A673 (cell line): ENCODE measurements around the gene ALG9. TPM values are rescaled to one million over a fixed set of nuclear protein-coding genes. Genes with fewer than 3 reads are reported as not detected.
A peak's percentile ranks its signal among the peaks of the same experiment; 100 is the strongest.

ENCODE experiments used
- BruUV-seq: library from RNA; stranded (reverse); fragments of 400-500 nt; replicated peaks from 2 replicates; lab custom pipeline; 2021; lab: Mats Ljungman, UMichigan
- CTCF ChIA-PET: fragments of 300-600 bp; sonication (Branson Sonifier 250); formaldehyde crosslinking; loops from one replicate; lab custom pipeline; 2022; ENCODE audit warnings: antibody characterized with exemption; lab: Charles Lee
- POLR2A ChIA-PET: fragments of 300-600 bp; sonication (Branson Sonifier 250); formaldehyde crosslinking; loops from one replicate; lab custom pipeline; 2022; ENCODE audit warnings: antibody characterized with exemption; ENCODE audit not compliant: low non-redundant PET; lab: Charles Lee
- DNase-seq: peaks from one replicate; pipeline ENCODE4 v3.0.0-alpha.2; 2015; ENCODE audit warnings: low spot score
- H3K27ac ChIP-seq: fragments of 200-600 bp; sonication (generic); 2 replicates; pipeline ENCODE4 v1.5.1; 2016; ENCODE audit warnings: mixed run types, low read depth, mild to moderate bottlenecking, mixed read lengths, antibody characterized with exemption, low read length; ENCODE audit not compliant: poor library complexity, severe bottlenecking
- H3K27me3 ChIP-seq: fragments of 200-600 bp; sonication (generic); replicated peaks from 2 replicates; pipeline ENCODE4 v1.6.1; 2017; ENCODE audit warnings: mixed run types, low read depth, mild to moderate bottlenecking, mixed read lengths, antibody characterized with exemption, low read length; ENCODE audit not compliant: insufficient read depth, poor library complexity
- H3K36me3 ChIP-seq: fragments of 200-600 bp; sonication (generic); 2 replicates; pipeline ENCODE4 v1.6.1; 2016; ENCODE audit warnings: mixed run types, mild to moderate bottlenecking, mixed read lengths, antibody characterized with exemption, low read length; ENCODE audit not compliant: insufficient read depth, poor library complexity, severe bottlenecking
- H3K4me1 ChIP-seq: fragments of 200-600 bp; sonication (generic); 2 replicates; pipeline ENCODE4 v1.6.1; 2017; ENCODE audit warnings: mixed run types, mild to moderate bottlenecking, mixed read lengths, antibody characterized with exemption, low read length; ENCODE audit not compliant: insufficient read depth, poor library complexity, severe bottlenecking
- H3K4me3 ChIP-seq: fragments of 200-600 bp; sonication (generic); 2 replicates; pipeline ENCODE4 v1.5.1; 2016; ENCODE audit warnings: low read depth, mixed run types, mild to moderate bottlenecking, mixed read lengths, low read length; ENCODE audit not compliant: poor library complexity, severe bottlenecking
- H3K9me3 ChIP-seq: fragments of 200-600 bp; sonication (generic); 2 replicates; pipeline ENCODE4 v1.6.1; 2016; ENCODE audit warnings: mixed run types, low read depth, mild to moderate bottlenecking, mixed read lengths, antibody characterized with exemption, low read length; ENCODE audit not compliant: poor library complexity, severe bottlenecking
- CTCF ChIP-seq: fragments of 300-800, 200-600 bp; sonication (generic); conservative IDR thresholded peaks from 2 replicates; pipeline ENCODE4 v1.5.1; 2017; ENCODE audit warnings: low read depth, mild to moderate bottlenecking, antibody characterized with exemption, low read length, moderate library complexity, mixed read lengths
- EZH2 ChIP-seq: fragments of 200-600 bp; sonication (generic); IDR thresholded peaks from 2 replicates; pipeline ENCODE4 v1.6.1; 2017; ENCODE audit warnings: borderline replicate concordance, low read depth, mild to moderate bottlenecking, mixed read lengths, antibody characterized with exemption, low read length; ENCODE audit not compliant: poor library complexity, severe bottlenecking
- intact Hi-C: fragments of 100-400 bp; cut with micrococcal nuclease; formaldehyde crosslinking; loops from one replicate; pipeline ENCODE4 v1.10.0; 2022; ENCODE audit not compliant: unreplicated experiment
- total RNA-seq: library from RNA; stranded (reverse); gene quantifications from 2 replicates; pipeline ENCODE4 v1.2.3, GENCODE V29; 2021

ALG9 gene
- total RNA-seq, 1 experiment from 2014 or later, result 61.0 TPM

GRCh38 chr11:111801135-111801534, 70.2 kb downstream of the ALG9 start:
- no peak for DNase-seq
- TF ChIP-seq EZH2, result no peak
- no peak for TF ChIP-seq CTCF
- Histone ChIP-seq H3K4me1 (peaks cover 13% of the 10 kb centered on the region), H3K36me3 (no peaks in the 10 kb centered on the region), H3K4me3 (no peak overlapping the region), H3K27me3 (no peaks in the 10 kb centered on the region), H3K9me3 (peaks cover 8% of the 10 kb centered on the region), H3K27ac (no peak overlapping the region)
- POLR2A ChIA-PET, result no interaction called here
- BruUV-seq, result no TSS peak
- intact Hi-C loops, result no loop called here
- CTCF ChIA-PET, result interaction anchor here (0.8 kb wide), 1 partner anchor 24 kb away, joined by 3 read pairs; no protein-coding TSS in a partner anchor

- CTCF ChIA-PET, result interaction anchor here (1.1 kb wide), 1 partner anchor 21 kb away, joined by 3 read pairs; no protein-coding TSS in a partner anchor
- H3K27ac ChIP-seq, result no peak overlapping the region
- intact Hi-C loops, result no loop called here
- H3K27me3 ChIP-seq, result no peaks in the 10 kb centered on the region
- BruUV-seq, result no TSS peak
- no peak for TF ChIP-seq EZH2
- no peak for TF ChIP-seq CTCF
- POLR2A ChIA-PET, result no interaction called here
- peaks cover 8% of the 10 kb centered on the region for H3K9me3 ChIP-seq
- peaks cover 35% of the 10 kb centered on the region for H3K4me1 ChIP-seq
- DNase-seq, result no peak
- no peaks in the 10 kb centered on the region for H3K36me3 ChIP-seq
- no peak overlapping the region for H3K4me3 ChIP-seq
Measured at GRCh38 chr11:111798279-111798678, 73.1 kb downstream of the ALG9 start.

- Histone ChIP-seq H3K36me3 (no peaks in the 10 kb centered on the region), H3K9me3 (peaks cover 8% of the 10 kb centered on the region), H3K27me3 (no peaks in the 10 kb centered on the region), H3K4me1 (peaks cover 38% of the 10 kb centered on the region), H3K4me3 (no peak overlapping the region), H3K27ac (peak overlapping the region; percentile 9)
- no TSS peak for BruUV-seq
- peak; percentile 91 for DNase-seq
- intact Hi-C loops, result no loop called here
- no peak for TF ChIP-seq EZH2
- no peak for TF ChIP-seq CTCF
- CTCF ChIA-PET, result interaction anchor here (0.5 kb wide), 1 partner anchor 206 kb away, joined by 3 read pairs; no protein-coding TSS in a partner anchor
- POLR2A ChIA-PET, result interaction anchor here (0.6 kb wide), 1 partner anchor 9 kb away, joined by 5 read pairs; no protein-coding TSS in a partner anchor
Measured at GRCh38 chr11:111797145-111797581, 74.2 kb downstream of the ALG9 start.
